ENCODE data around the gene TRIO.

DNA sequence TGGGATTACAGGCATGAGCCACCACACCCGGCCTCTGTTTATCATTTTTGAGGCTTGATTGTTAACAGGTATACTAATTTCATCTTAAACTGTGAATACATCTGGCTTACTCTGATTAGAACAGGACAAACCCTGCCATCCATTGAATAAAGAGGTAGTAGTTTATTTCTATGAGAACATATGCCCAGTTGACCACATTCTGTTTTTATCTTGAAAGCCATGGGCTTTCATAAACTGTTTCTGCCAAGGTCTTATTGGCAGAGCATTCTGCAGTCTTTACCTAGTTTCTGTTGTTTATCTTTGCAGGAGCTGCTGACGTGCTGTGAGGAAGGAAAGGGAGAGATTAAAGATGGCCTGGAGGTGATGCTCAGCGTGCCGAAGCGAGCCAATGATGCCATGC is 253.6 kb downstream of the TRIO start:
- TF ChIP-seq POLR2A (IDR thresholded peaks at IDR 0.05): no peak
- TF ChIP-seq, protein P1, sequence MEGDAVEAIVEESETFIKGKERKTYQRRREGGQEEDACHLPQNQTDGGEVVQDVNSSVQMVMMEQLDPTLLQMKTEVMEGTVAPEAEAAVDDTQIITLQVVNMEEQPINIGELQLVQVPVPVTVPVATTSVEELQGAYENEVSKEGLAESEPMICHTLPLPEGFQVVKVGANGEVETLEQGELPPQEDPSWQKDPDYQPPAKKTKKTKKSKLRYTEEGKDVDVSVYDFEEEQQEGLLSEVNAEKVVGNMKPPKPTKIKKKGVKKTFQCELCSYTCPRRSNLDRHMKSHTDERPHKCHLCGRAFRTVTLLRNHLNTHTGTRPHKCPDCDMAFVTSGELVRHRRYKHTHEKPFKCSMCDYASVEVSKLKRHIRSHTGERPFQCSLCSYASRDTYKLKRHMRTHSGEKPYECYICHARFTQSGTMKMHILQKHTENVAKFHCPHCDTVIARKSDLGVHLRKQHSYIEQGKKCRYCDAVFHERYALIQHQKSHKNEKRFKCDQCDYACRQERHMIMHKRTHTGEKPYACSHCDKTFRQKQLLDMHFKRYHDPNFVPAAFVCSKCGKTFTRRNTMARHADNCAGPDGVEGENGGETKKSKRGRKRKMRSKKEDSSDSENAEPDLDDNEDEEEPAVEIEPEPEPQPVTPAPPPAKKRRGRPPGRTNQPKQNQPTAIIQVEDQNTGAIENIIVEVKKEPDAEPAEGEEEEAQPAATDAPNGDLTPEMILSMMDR (IDR thresholded peaks at IDR 0.05): no peak
